A673 (cell line): ENCODE data around the gene ZNG1B. TPM values are rescaled to one million over a fixed set of nuclear protein-coding genes. Genes with fewer than 3 reads are reported as not detected.
"Not testable (repeated sequence)": the region's sequence is repeated elsewhere in the genome, so short reads cannot be mapped to it uniquely, and the experiment has no call there.

Source experiments
- BruUV-seq: library from RNA; stranded (reverse); fragments of 400-500 nt; replicated peaks from 2 replicates; lab custom pipeline; 2021; lab: Mats Ljungman, UMichigan
- CTCF ChIA-PET: fragments of 300-600 bp; sonication (Branson Sonifier 250); formaldehyde crosslinking; loops from one replicate; lab custom pipeline; 2022; ENCODE audit warnings: antibody characterized with exemption; lab: Charles Lee
- POLR2A ChIA-PET: fragments of 300-600 bp; sonication (Branson Sonifier 250); formaldehyde crosslinking; loops from one replicate; lab custom pipeline; 2022; ENCODE audit warnings: antibody characterized with exemption; ENCODE audit not compliant: low non-redundant PET; lab: Charles Lee
- DNase-seq: peaks from one replicate; pipeline ENCODE4 v3.0.0-alpha.2; 2015; ENCODE audit warnings: low spot score
- H3K27ac ChIP-seq: fragments of 200-600 bp; sonication (generic); 2 replicates; pipeline ENCODE4 v1.5.1; 2016; ENCODE audit warnings: mixed run types, low read depth, mild to moderate bottlenecking, mixed read lengths, antibody characterized with exemption, low read length; ENCODE audit not compliant: poor library complexity, severe bottlenecking
- H3K27me3 ChIP-seq: fragments of 200-600 bp; sonication (generic); replicated peaks from 2 replicates; pipeline ENCODE4 v1.6.1; 2017; ENCODE audit warnings: mixed run types, low read depth, mild to moderate bottlenecking, mixed read lengths, antibody characterized with exemption, low read length; ENCODE audit not compliant: insufficient read depth, poor library complexity
- H3K36me3 ChIP-seq: fragments of 200-600 bp; sonication (generic); 2 replicates; pipeline ENCODE4 v1.6.1; 2016; ENCODE audit warnings: mixed run types, mild to moderate bottlenecking, mixed read lengths, antibody characterized with exemption, low read length; ENCODE audit not compliant: insufficient read depth, poor library complexity, severe bottlenecking
- H3K4me1 ChIP-seq: fragments of 200-600 bp; sonication (generic); 2 replicates; pipeline ENCODE4 v1.6.1; 2017; ENCODE audit warnings: mixed run types, mild to moderate bottlenecking, mixed read lengths, antibody characterized with exemption, low read length; ENCODE audit not compliant: insufficient read depth, poor library complexity, severe bottlenecking
- H3K4me3 ChIP-seq: fragments of 200-600 bp; sonication (generic); 2 replicates; pipeline ENCODE4 v1.5.1; 2016; ENCODE audit warnings: low read depth, mixed run types, mild to moderate bottlenecking, mixed read lengths, low read length; ENCODE audit not compliant: poor library complexity, severe bottlenecking
- H3K9me3 ChIP-seq: fragments of 200-600 bp; sonication (generic); 2 replicates; pipeline ENCODE4 v1.6.1; 2016; ENCODE audit warnings: mixed run types, low read depth, mild to moderate bottlenecking, mixed read lengths, antibody characterized with exemption, low read length; ENCODE audit not compliant: poor library complexity, severe bottlenecking
- intact Hi-C: fragments of 100-400 bp; cut with micrococcal nuclease; formaldehyde crosslinking; loops from one replicate; pipeline ENCODE4 v1.10.0; 2022; ENCODE audit not compliant: unreplicated experiment
- total RNA-seq: library from RNA; stranded (reverse); gene quantifications from 2 replicates; pipeline ENCODE4 v1.2.3, GENCODE V29; 2021

Gene ZNG1B
- total RNA-seq, 1 experiment from 2014 or later, result 65.5 TPM

DNA sequence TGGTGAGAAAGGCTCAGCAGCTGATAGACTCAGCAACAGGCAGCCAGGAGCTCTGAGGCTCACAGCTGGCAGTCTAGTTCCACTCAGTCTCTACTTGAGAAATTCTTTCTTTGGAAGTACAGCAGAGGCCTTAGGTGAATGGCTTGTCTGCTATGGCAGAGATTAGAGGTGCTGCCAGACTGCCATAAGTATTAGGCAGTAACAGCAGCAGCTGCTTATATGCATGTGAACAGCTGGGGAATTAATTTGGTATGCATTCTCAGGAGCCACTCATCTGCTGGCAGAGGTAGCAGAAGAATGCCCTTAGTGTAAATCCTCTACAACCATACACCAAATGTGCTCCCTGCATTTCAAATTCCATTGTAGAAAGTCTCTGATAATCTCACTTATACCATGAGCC is 28.3 kb downstream of the ZNG1B start:
- DNase-seq, H3K27me3 ChIP-seq, BruUV-seq, CTCF ChIA-PET, H3K27ac ChIP-seq, H3K36me3 ChIP-seq, H3K4me1 ChIP-seq, H3K9me3 ChIP-seq, POLR2A ChIA-PET, H3K4me3 ChIP-seq, intact Hi-C loops: not testable (repeated sequence)

DNA sequence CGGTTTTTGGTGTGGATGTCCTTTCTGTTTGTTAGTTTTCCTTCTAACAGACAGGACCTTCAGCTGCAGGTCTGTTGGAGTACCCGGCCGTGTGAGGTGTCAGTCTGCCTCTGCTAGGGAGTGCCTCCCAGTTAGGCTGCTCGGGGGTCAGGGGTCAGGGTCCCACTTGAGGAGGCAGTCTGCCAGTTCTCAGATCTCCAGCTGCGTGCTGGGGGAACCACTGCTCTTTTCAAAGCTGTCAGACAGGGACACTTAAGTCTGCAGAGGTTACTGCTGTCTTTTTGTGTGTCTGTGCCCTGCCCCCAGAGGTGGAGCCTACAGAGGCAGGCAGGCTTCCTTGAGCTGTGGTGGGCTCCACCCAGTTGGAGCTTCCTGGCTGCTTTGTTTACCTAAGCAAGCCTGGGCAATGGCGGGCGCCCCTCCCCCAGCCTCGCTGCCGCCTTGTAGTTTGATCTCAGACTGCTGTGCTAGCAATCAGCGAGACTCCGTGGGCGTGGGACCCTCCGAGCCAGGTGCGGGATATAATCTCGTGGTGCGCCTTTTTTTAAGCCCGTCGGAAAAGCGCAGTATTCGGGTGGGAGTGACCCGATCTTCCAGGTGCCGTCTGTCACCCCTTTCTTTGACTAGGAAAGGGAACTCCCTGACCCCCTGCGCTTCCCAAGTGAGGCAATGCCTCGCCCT is 39.3 kb downstream of the ZNG1B start:
- BruUV-seq, intact Hi-C loops, H3K4me1 ChIP-seq, CTCF ChIA-PET, H3K36me3 ChIP-seq, H3K27ac ChIP-seq, POLR2A ChIA-PET, H3K27me3 ChIP-seq, H3K4me3 ChIP-seq, H3K9me3 ChIP-seq, DNase-seq: not testable (repeated sequence)

DNA sequence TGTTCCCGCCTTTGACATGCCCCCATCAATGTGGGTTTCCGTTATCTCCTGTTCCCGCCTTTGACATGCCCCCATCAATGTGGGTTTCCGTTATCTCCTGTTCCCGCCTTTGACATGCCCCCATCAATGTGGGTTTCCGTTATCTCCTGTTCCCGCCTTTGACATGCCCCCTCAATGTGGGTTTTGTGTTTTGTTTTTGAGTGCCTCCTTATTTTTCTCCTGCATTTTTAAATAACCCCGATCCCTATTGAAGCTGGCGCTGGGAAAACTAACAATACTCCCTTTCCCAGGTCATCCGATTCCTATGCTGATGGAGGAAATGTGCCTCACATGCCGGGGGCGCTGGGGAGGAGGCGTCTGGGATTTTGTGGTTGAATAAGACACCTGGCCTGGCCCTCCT is 59.0 kb downstream of the ZNG1B start:
- H3K27ac ChIP-seq, DNase-seq, H3K36me3 ChIP-seq, H3K9me3 ChIP-seq, H3K4me3 ChIP-seq, POLR2A ChIA-PET, H3K4me1 ChIP-seq, intact Hi-C loops, BruUV-seq, H3K27me3 ChIP-seq, CTCF ChIA-PET: not testable (repeated sequence)

DNA sequence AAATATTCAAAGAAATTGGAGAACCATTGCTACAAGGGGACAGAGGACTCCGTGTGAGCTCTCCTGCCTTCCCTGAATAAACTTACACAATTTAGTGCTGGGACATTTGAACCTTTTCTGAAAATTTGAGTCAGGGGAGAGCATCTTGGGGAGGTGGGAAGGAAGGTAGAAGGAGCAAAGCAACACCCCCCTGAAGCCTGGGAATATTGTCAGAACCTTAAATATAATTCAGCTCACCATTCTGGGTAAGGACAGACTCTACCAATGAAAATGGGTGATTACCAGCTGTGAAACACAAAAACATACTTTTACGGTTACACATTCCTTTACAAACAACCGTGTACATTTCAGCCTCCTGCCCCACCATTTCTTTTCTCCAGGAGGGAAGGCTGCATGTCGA is 60.9 kb downstream of the ZNG1B start, which contains the start of gene FOXD4L1:
FOXD4L1 (plus strand) TSS at position 301 of the 400 bp plus-strand sequence. CDS start 592 bp downstream, outside the sequence.
- POLR2A ChIA-PET, BruUV-seq, H3K4me3 ChIP-seq, DNase-seq, CTCF ChIA-PET, intact Hi-C loops, H3K27ac ChIP-seq, H3K36me3 ChIP-seq, H3K4me1 ChIP-seq, H3K9me3 ChIP-seq: not testable (repeated sequence)
- H3K27me3 ChIP-seq, result peaks cover 21% of the 10 kb centered on the region

DNA sequence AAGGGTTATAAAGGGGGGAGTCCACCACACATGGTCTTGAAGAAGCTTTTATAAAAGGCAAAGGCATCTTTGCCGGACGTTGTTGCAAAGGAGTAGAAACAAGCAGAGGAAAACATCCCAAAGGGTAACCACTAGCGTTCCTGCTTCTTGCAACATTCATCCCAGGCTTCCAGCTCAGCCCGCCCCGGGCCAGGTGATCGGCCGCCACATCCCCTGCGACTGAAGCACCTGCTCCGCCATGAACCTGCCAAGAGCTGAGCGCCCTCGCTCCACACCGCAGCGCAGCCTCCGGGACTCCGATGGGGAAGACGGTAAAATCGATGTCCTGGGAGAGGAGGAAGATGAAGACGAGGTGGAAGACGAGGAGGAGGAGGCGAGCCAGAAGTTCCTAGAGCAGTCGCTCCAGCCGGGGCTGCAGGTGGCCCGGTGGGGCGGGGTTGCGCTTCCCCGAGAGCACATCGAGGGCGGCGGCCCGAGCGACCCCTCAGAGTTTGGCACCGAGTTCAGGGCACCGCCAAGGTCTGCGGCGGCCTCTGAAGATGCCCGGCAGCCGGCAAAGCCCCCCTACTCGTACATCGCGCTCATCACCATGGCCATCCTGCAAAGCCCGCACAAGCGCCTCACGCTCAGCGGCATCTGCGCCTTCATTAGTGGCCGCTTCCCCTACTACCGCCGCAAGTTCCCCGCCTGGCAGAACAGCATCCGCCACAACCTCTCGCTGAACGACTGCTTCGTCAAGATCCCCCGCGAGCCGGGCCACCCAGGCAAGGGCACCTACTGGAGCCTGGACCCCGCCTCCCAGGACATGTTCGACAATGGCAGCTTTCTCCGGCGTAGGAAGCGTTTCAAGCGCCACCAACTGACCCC is 61.8 kb downstream of the ZNG1B start:
- intact Hi-C loops, H3K9me3 ChIP-seq, DNase-seq, H3K4me3 ChIP-seq, H3K4me1 ChIP-seq, H3K27ac ChIP-seq, POLR2A ChIA-PET, CTCF ChIA-PET, BruUV-seq, H3K36me3 ChIP-seq: not testable (repeated sequence)
- peaks cover 30% of the 10 kb centered on the region for H3K27me3 ChIP-seq

DNA sequence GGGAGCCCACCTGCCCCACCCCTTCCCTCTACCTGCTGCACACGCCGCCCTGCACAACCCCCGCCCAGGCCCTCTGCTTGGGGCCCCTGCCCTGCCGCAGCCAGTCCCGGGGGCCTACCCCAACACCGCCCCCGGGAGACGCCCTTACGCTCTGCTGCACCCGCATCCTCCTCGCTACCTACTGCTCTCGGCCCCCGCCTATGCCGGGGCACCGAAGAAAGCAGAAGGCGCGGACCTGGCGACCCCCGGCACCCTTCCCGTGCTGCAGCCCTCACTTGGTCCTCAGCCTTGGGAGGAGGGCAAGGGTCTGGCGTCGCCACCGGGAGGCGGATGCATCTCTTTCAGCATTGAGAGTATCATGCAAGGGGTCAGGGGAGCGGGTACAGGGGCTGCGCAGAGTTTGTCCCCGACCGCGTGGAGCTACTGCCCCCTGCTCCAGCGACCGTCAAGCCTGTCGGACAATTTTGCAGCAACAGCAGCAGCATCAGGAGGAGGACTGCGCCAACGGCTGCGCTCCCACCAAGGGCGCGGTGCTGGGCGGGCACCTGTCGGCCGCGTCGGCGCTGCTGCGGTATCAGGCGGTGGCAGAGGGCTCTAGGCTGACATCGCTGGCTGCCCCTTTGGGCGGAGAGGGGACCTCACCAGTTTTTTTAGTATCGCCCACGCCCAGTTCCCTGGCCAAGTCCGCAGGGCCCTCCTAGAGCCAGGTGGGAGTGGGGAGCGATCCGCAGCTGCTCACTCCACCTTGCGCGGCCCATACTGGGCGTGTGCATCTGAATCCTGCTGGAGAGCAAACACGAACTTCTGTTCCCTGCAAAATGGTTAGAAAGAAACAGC is 62.6 kb downstream of the ZNG1B start:
- intact Hi-C loops, DNase-seq, POLR2A ChIA-PET: not testable (repeated sequence)

DNA sequence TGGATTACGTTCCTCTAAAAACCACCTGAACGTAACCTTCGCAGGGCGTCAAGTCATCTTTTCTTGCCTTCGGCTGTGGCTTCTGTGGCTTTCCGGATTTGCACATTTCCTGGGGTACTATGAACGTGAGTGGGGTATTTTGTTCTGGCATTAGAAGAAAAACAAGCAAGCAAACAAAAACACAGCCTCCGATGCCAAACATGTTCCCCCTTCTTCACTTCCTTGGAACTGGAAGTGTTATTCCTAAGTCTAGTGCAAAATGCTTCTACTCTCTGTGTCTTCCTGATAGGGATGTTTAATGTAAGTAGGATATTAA is 63.2 kb downstream of the ZNG1B start:
- H3K4me1 ChIP-seq, H3K9me3 ChIP-seq, H3K27ac ChIP-seq, DNase-seq, BruUV-seq, intact Hi-C loops, H3K36me3 ChIP-seq, POLR2A ChIA-PET, CTCF ChIA-PET, H3K4me3 ChIP-seq: not testable (repeated sequence)
- H3K27me3 ChIP-seq, result peaks cover 37% of the 10 kb centered on the region

More for the DNA sequence above, 62.6 kb downstream of the ZNG1B start:
- H3K36me3 ChIP-seq, H3K9me3 ChIP-seq, H3K27ac ChIP-seq, CTCF ChIA-PET, H3K4me3 ChIP-seq, H3K4me1 ChIP-seq, BruUV-seq: not testable (repeated sequence)
- H3K27me3 ChIP-seq, result peaks cover 35% of the 10 kb centered on the region
